ENCODE results near the gene CACNA1B.

Gene CACNA1B

DNA sequence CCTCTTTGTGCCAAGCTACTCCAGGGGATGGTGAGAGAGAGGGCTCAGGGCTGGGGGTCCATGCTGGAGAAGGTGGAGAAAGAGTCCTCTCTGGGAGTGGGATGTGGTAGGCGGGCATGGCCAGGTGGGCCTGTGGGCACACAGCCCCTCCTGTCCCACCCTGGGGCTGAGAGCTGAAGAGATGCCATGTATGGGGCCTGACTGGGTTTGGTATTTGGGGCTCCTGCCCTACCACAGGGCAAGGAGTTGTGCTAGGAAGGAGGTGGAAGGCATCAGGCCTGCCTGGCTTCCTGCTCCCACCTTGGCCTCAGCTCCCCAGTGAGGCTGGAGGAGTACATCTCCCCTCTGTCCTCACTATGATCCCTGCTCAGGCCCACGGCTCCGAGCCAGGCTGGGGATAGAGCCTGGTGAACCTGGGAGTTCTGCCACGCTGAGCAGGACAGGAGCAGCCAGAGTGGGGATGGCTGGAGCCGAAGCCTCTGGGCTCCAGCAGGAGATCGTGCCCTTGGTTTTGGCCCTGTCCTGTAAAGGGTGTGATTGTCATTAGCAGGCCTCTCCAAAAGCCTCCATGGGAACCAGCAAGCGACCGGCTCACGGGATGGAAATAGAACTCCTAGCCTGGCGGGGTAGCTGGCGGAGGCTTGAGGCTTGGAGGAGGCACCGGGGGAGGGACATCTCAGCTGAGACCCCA is 75.5 kb downstream of the CACNA1B start:
- TF ChIP-seq SUZ12 (IDR thresholded peaks at IDR 0.05; ENCODE audit: extremely low read depth, insufficient read depth, insufficient read length) = no peak
- TF ChIP-seq ZNF274 (IDR thresholded peaks at IDR 0.05; ENCODE audit: low read depth, low read length) = no peak
- TF ChIP-seq YY1 (IDR thresholded peaks at IDR 0.05; ENCODE audit: insufficient read depth, insufficient read length) = no peak
- Histone ChIP-seq H3K36me3 (ENCODE audit: insufficient read depth, insufficient read length, low read length) (peaks cover 63% of the 10 kb centered on the region), H3K4me3 (ENCODE audit: insufficient read length, low read depth) (no peak overlapping the region), H3K9ac (ENCODE audit: insufficient read length, low read depth) (no peak overlapping the region), H3K27me3 (ENCODE audit: insufficient read depth, insufficient read length) (no peaks in the 10 kb centered on the region), H3K4me1 (ENCODE audit: insufficient read depth, insufficient read length) (peaks cover 10% of the 10 kb centered on the region), H3K9me3 (ENCODE audit: insufficient read depth, low read length) (peaks cover 11% of the 10 kb centered on the region)
- DNase-seq (ENCODE audit: low read depth, low spot score) = no peak

DNA sequence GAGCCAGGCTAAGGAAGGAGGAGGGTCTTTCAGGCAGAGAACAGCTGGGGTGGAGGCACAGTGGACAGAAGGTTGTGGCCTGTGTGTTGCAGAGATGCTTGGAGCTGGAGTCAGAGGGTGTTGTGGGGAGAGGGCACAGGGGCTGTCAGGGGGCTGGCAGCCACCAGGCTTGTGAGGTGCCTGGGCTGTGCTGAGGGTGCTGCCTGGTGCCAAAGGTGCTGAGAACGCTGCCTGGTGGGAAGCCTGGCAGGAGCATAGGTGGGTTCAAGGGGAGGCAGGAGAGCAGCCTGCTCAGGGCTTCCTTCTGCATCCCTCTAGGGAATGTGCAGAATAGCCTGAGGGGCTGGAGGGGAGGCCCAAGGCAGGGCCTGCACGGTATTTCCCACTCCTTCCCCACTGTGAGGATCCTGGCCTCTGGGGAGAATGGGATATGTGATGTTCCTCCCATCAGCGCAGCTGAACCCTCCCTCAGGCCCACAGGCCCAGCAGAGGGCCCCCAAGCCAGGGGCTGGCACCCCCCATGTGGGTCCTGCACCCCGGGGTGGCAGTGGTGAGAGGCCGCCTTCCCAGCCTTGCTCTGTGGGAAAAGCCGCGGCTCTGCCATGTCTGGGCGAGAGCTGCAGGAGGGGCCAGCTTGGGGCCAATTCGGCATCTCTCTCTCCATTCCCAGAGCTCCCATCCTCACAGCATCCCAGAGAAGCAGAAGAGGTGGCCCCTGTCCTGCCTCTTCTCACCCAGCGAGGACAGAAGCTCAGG is 76.3 kb downstream of the CACNA1B start:
- peaks cover 67% of the 10 kb centered on the region for H3K36me3 ChIP-seq (ENCODE audit: insufficient read depth, insufficient read length, low read length)
- no peak overlapping the region for H3K4me3 ChIP-seq (ENCODE audit: insufficient read length, low read depth)
- peaks cover 10% of the 10 kb centered on the region for H3K4me1 ChIP-seq (ENCODE audit: insufficient read depth, insufficient read length)
- H3K27me3 ChIP-seq (ENCODE audit: insufficient read depth, insufficient read length) = no peaks in the 10 kb centered on the region
- H3K9me3 ChIP-seq (ENCODE audit: insufficient read depth, low read length) = peaks cover 4% of the 10 kb centered on the region
- TF ChIP-seq SUZ12 (IDR thresholded peaks at IDR 0.05; ENCODE audit: extremely low read depth, insufficient read depth, insufficient read length) (no peak), YY1 (IDR thresholded peaks at IDR 0.05; ENCODE audit: insufficient read depth, insufficient read length) (no peak), ZNF274 (IDR thresholded peaks at IDR 0.05; ENCODE audit: low read depth, low read length) (no peak)
- DNase-seq (ENCODE audit: low read depth, low spot score) = no peak
- no peak overlapping the region for H3K9ac ChIP-seq (ENCODE audit: insufficient read length, low read depth)

- TF ChIP-seq ZNF274 (IDR thresholded peaks at IDR 0.05; ENCODE audit: low read depth, low read length) (no peak), YY1 (IDR thresholded peaks at IDR 0.05; ENCODE audit: insufficient read depth, insufficient read length) (no peak), SUZ12 (IDR thresholded peaks at IDR 0.05; ENCODE audit: extremely low read depth, insufficient read depth, insufficient read length) (no peak)
- Histone ChIP-seq H3K27me3 (ENCODE audit: insufficient read depth, insufficient read length) (no peaks in the 10 kb centered on the region), H3K4me1 (ENCODE audit: insufficient read depth, insufficient read length) (peaks cover 10% of the 10 kb centered on the region)
Observed at GRCh38 chr9:137955224-137955570, 77.6 kb downstream of the CACNA1B start.

GRCh38 chr9:137955586-137955985 is 78.0 kb downstream of the CACNA1B start:
- TF ChIP-seq YY1 (IDR thresholded peaks at IDR 0.05; ENCODE audit: insufficient read depth, insufficient read length) = no peak
- TF ChIP-seq ZNF274 (IDR thresholded peaks at IDR 0.05; ENCODE audit: low read depth, low read length) = no peak
- no peak for TF ChIP-seq SUZ12 (IDR thresholded peaks at IDR 0.05; ENCODE audit: extremely low read depth, insufficient read depth, insufficient read length)
- H3K9ac ChIP-seq (ENCODE audit: insufficient read length, low read depth) = no peak overlapping the region
- no peaks in the 10 kb centered on the region for H3K9me3 ChIP-seq (ENCODE audit: insufficient read depth, low read length)
- no peaks in the 10 kb centered on the region for H3K27me3 ChIP-seq (ENCODE audit: insufficient read depth, insufficient read length)
- H3K36me3 ChIP-seq (ENCODE audit: insufficient read depth, insufficient read length, low read length) = peaks cover 59% of the 10 kb centered on the region
- DNase-seq (ENCODE audit: low read depth, low spot score) = no peak
- peaks cover 10% of the 10 kb centered on the region for H3K4me1 ChIP-seq (ENCODE audit: insufficient read depth, insufficient read length)
- H3K4me3 ChIP-seq (ENCODE audit: insufficient read length, low read depth) = no peak overlapping the region

More at GRCh38 chr9:137955224-137955570, 77.6 kb downstream of the CACNA1B start:
- Histone ChIP-seq H3K36me3 (ENCODE audit: insufficient read depth, insufficient read length, low read length) (peaks cover 59% of the 10 kb centered on the region), H3K9me3 (ENCODE audit: insufficient read depth, low read length) (no peaks in the 10 kb centered on the region), H3K4me3 (ENCODE audit: insufficient read length, low read depth) (no peak overlapping the region), H3K9ac (ENCODE audit: insufficient read length, low read depth) (no peak overlapping the region)
- no peak for DNase-seq (ENCODE audit: low read depth, low spot score)

- no peaks in the 10 kb centered on the region for H3K9me3 ChIP-seq (ENCODE audit: insufficient read depth, low read length)
- peaks cover 10% of the 10 kb centered on the region for H3K4me1 ChIP-seq (ENCODE audit: insufficient read depth, insufficient read length)
- no peak for TF ChIP-seq YY1 (IDR thresholded peaks at IDR 0.05; ENCODE audit: insufficient read depth, insufficient read length)
- TF ChIP-seq ZNF274 (IDR thresholded peaks at IDR 0.05; ENCODE audit: low read depth, low read length) = no peak
- TF ChIP-seq SUZ12 (IDR thresholded peaks at IDR 0.05; ENCODE audit: extremely low read depth, insufficient read depth, insufficient read length) = no peak
- DNase-seq (ENCODE audit: low read depth, low spot score) = no peak
- H3K27me3 ChIP-seq (ENCODE audit: insufficient read depth, insufficient read length) = no peaks in the 10 kb centered on the region
- peaks cover 59% of the 10 kb centered on the region for H3K36me3 ChIP-seq (ENCODE audit: insufficient read depth, insufficient read length, low read length)
- no peak overlapping the region for H3K9ac ChIP-seq (ENCODE audit: insufficient read length, low read depth)
- no peak overlapping the region for H3K4me3 ChIP-seq (ENCODE audit: insufficient read length, low read depth)
Observed at GRCh38 chr9:137956039-137956438, 78.5 kb downstream of the CACNA1B start.

- H3K4me3 ChIP-seq (ENCODE audit: insufficient read length, low read depth) = no peak overlapping the region
- peaks cover 9% of the 10 kb centered on the region for H3K4me1 ChIP-seq (ENCODE audit: insufficient read depth, insufficient read length)
- no peak for DNase-seq (ENCODE audit: low read depth, low spot score)
- H3K9ac ChIP-seq (ENCODE audit: insufficient read length, low read depth) = no peak overlapping the region
- no peaks in the 10 kb centered on the region for H3K9me3 ChIP-seq (ENCODE audit: insufficient read depth, low read length)
- peaks cover 51% of the 10 kb centered on the region for H3K36me3 ChIP-seq (ENCODE audit: insufficient read depth, insufficient read length, low read length)
- no peaks in the 10 kb centered on the region for H3K27me3 ChIP-seq (ENCODE audit: insufficient read depth, insufficient read length)
- TF ChIP-seq YY1 (IDR thresholded peaks at IDR 0.05; ENCODE audit: insufficient read depth, insufficient read length) = no peak
- TF ChIP-seq SUZ12 (IDR thresholded peaks at IDR 0.05; ENCODE audit: extremely low read depth, insufficient read depth, insufficient read length) = no peak
- no peak for TF ChIP-seq ZNF274 (IDR thresholded peaks at IDR 0.05; ENCODE audit: low read depth, low read length)
Observed at GRCh38 chr9:137956688-137957385, 79.3 kb downstream of the CACNA1B start.
